Forelimb muscle (tissue), 1 donor: ENCODE results near the gene SOBP. TPM values are rescaled to one million over a fixed set of nuclear protein-coding genes. Genes with fewer than 3 reads are reported as not detected.

Experiments
- DNase-seq: peaks from one replicate; pipeline ENCODE4 v3.0.0-alpha.2; 2013; ENCODE audit warnings: low read depth
- polyA plus RNA-seq: library from polyadenylated mRNA; unstranded; fragments of 120-200 nt; gene quantifications from one replicate; pipeline ENCODE4 v1.2.1, GENCODE V29; 2013; ENCODE audit not compliant: insufficient read length

Gene SOBP
- polyA plus RNA-seq, 1 donor, result 16.5 TPM

GRCh38 chr6:107587451-107587850, 97.5 kb downstream of the SOBP start:
- DNase-seq, result no peak

- DNase-seq, result no peak
Measured at GRCh38 chr6:107589199-107589598, 99.3 kb downstream of the SOBP start.

- no peak for DNase-seq
Measured at GRCh38 chr6:107589934-107590333, 100.0 kb downstream of the SOBP start.

- no peak for DNase-seq
Measured at GRCh38 chr6:107590378-107590777, 100.5 kb downstream of the SOBP start.

GRCh38 chr6:107591346-107591745, 101.4 kb downstream of the SOBP start:
- DNase-seq, result no peak

GRCh38 chr6:107592806-107593205, 102.9 kb downstream of the SOBP start:
- DNase-seq, result no peak

- DNase-seq, result no peak
Measured at GRCh38 chr6:107594736-107595135, 104.8 kb downstream of the SOBP start.

GRCh38 chr6:107598091-107598490, 108.2 kb downstream of the SOBP start:
- DNase-seq, result no peak

- no peak for DNase-seq
Measured at GRCh38 chr6:107599043-107599442, 109.1 kb downstream of the SOBP start.

GRCh38 chr6:107600121-107600520, 110.2 kb downstream of the SOBP start:
- DNase-seq, result no peak

GRCh38 chr6:107600936-107601335, 111.0 kb downstream of the SOBP start:
- no peak for DNase-seq

GRCh38 chr6:107601406-107601805, 111.5 kb downstream of the SOBP start:
- DNase-seq, result no peak

GRCh38 chr6:107602321-107603005, 112.5 kb downstream of the SOBP start:
- no peak for DNase-seq

- no peak for DNase-seq
Measured at GRCh38 chr6:107603006-107603370, 113.1 kb downstream of the SOBP start.

GRCh38 chr6:107604549-107604948, 114.6 kb downstream of the SOBP start:
- no peak for DNase-seq

GRCh38 chr6:107606407-107606806, 116.5 kb downstream of the SOBP start:
- no peak for DNase-seq

- DNase-seq, result peak; percentile 77
Measured at GRCh38 chr6:107607116-107607515, 117.2 kb downstream of the SOBP start.

- DNase-seq, result no peak
Measured at GRCh38 chr6:107611094-107611810, 121.3 kb downstream of the SOBP start.

- DNase-seq, result no peak
Measured at GRCh38 chr6:107612762-107613415, 123.0 kb downstream of the SOBP start.

- no peak for DNase-seq
Measured at GRCh38 chr6:107613651-107614379, 123.9 kb downstream of the SOBP start.

GRCh38 chr6:107614828-107615227, 124.9 kb downstream of the SOBP start:
- DNase-seq, result no peak

GRCh38 chr6:107616775-107617174, 126.9 kb downstream of the SOBP start:
- no peak for DNase-seq
